Measurements from ENCODE around the gene DDX27.

DNA sequence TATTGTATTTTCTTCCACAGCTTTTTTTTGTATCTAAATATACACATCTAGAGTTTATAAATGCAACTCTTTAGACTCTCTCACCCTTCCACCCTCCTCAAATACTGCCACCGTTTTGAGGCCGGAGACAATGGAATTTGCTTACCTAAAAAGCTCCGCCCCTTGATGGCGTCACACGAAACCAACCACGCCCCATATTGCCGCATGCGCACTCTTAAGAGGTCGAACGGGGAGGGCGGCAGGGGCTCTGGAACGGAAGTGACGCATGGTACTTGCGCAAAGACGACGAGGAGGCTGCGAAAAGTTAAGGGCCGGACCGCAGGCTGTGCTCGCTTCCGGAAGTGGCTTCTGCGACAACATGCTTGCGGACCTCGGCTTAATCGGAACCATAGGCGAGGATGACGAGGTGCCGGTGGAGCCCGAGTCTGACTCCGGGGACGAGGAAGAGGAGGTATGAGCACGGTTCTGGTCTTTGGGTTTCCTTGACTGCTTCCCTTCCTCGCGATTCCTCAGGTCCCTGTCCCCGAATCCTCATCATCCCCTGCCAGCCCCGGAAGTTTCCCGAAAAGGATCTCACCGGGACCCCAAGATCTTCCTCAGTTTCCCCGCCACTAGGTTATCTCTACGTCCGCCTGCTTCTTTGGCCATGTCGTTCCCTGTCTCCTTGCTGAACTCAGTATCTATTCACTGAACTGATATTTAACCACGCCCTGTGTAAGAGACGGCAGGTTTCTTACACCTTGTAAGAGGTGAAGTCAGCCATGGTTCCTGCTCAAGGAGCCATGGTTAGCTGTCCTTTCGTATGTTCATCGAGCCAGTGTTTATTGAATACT lies at the start of gene DDX27:
- TF ChIP-seq, protein P1, sequence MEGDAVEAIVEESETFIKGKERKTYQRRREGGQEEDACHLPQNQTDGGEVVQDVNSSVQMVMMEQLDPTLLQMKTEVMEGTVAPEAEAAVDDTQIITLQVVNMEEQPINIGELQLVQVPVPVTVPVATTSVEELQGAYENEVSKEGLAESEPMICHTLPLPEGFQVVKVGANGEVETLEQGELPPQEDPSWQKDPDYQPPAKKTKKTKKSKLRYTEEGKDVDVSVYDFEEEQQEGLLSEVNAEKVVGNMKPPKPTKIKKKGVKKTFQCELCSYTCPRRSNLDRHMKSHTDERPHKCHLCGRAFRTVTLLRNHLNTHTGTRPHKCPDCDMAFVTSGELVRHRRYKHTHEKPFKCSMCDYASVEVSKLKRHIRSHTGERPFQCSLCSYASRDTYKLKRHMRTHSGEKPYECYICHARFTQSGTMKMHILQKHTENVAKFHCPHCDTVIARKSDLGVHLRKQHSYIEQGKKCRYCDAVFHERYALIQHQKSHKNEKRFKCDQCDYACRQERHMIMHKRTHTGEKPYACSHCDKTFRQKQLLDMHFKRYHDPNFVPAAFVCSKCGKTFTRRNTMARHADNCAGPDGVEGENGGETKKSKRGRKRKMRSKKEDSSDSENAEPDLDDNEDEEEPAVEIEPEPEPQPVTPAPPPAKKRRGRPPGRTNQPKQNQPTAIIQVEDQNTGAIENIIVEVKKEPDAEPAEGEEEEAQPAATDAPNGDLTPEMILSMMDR (IDR thresholded peaks at IDR 0.05) = peak in 1 of 7 experiments; percentile 12
- peak; percentile 47 to 86 (median 85) for TF ChIP-seq POLR2A (IDR thresholded peaks at IDR 0.05)
